Measurements from ENCODE around the gene LRIG1.

DNA sequence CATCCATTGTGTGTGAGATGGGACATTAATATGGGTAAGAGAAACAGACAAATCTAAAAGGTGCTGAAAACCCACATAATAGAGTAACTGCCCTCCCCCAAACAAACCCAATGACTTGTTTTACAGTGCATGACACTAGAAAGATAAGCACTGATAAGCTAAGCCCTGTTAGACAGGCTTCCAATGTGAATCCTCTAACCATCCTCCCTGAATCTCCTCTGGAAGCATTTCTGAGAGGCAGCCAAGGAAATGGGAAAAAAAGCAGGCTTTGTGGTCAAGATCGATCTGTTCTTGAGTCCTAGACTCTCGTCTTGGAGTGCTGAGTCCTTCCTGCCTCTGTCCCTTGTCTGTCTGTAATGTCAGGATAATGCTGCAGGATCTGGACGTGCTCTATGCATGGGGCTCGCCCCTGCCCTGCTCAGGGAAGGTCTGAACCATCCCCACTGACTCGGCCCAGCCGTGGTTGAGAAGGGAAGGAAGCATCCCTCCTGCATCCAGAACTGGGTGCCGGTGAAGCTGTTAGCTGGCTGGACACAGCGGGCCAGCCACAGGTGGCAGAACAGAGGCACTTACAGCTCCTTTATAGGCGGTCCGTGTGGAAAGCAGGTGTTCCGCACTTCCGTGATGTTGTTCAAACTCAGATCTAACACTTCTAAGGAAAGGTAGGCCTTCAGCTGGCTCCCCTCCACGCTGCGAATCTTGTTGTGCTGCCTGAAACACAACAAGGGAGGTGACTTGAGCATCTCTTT is 84.1 kb downstream of the LRIG1 start:
- TF ChIP-seq CTCF (conservative IDR thresholded peaks at IDR 0.05; ENCODE audit: low read depth, low read length) (no peak), EZH2phosphoT487 (IDR thresholded peaks at IDR 0.05; ENCODE audit: borderline replicate concordance, low read length) (no peak)

Data from PC-3 (cell line).